B cell (primary cell): Measurements from ENCODE around the gene PDLIM1.

ENCODE experiments used
- EZH2 ChIP-seq: IDR thresholded peaks from 2 replicates; pipeline ENCODE4 v1.6.1; 2012; ENCODE audit warnings: borderline replicate concordance, low read depth, mild to moderate bottlenecking, moderate library complexity, low read length; ENCODE audit not compliant: insufficient read depth, poor library complexity, severe bottlenecking
- TF ChIP-seq, protein P1 (sequence below): fragments of 200-600 bp; IDR thresholded peaks from one replicate; pipeline ENCODE4 v1.8.0; 2022; ENCODE audit warnings: antibody characterized with exemption, mild to moderate bottlenecking

DNA sequence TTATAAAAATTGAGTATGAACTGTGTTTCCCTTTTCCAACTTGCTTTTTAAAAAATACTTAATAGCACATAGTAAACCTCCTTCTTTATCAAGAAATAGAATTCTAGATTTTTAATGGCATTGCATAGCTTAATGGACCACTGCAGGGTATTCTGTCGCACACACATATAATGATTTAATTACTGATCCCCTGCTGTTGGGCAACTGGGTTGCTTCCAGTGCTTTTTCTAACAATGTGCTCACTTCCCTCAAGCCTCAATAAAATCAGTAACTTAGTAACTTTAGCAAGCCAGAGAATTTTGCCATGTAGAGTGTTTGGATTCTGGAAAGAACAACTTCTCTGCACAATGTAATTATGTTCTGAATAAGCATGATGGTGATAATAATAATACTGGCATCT is 49.1 kb upstream of the PDLIM1 start:
- TF ChIP-seq, protein P1, sequence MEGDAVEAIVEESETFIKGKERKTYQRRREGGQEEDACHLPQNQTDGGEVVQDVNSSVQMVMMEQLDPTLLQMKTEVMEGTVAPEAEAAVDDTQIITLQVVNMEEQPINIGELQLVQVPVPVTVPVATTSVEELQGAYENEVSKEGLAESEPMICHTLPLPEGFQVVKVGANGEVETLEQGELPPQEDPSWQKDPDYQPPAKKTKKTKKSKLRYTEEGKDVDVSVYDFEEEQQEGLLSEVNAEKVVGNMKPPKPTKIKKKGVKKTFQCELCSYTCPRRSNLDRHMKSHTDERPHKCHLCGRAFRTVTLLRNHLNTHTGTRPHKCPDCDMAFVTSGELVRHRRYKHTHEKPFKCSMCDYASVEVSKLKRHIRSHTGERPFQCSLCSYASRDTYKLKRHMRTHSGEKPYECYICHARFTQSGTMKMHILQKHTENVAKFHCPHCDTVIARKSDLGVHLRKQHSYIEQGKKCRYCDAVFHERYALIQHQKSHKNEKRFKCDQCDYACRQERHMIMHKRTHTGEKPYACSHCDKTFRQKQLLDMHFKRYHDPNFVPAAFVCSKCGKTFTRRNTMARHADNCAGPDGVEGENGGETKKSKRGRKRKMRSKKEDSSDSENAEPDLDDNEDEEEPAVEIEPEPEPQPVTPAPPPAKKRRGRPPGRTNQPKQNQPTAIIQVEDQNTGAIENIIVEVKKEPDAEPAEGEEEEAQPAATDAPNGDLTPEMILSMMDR = no peak
- no peak for TF ChIP-seq EZH2
